GM19395 (cell line): ENCODE results near the gene CACTIN.
"Not testable (repeated sequence)": the region's sequence is repeated elsewhere in the genome, so short reads cannot be mapped to it uniquely, and the experiment has no call there.

Experiments used
- ATAC-seq: cut with Tn5 transposase; IDR thresholded peaks from one replicate; pipeline ENCODE4 v1.9.1; 2021; ENCODE audit warnings: mild to moderate bottlenecking, moderate library complexity; ENCODE audit not compliant: unreplicated experiment

The CACTIN gene

DNA sequence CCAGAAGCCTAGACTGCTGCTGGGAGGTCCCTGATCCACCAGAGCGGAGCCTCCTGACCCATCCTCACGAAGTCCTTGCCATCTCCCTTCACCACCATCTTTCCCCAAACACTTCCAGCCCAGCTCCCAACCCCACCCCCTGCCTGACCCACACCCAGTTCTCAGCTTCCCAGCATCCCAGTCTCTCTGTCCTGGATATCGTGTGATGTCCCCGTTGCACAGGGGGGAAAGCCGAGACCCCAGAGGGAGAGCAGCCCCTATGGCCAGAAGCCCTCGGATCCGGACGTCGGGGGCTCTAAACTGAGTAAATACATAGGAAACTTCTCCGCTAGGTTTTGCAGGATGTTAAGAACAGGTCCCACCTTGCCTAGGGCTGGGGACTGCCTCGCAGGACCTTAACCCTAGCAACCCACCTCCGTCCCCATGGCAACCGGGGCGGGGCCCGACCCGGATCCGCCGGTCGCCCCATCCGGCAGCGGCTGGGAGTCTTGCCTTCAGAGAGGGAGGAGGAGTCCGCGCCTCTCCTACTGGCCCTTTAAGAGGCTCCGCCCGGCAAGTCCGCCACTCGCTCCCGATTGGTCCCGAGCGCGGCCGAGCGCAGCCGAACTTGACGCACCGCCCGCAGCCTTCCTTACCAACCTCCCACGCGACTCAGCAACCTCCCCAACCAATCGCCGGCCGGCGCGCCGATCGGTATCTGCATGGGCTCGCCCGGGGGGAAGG lies 54.3 kb downstream of the CACTIN start:
- peak; percentile 89 for ATAC-seq

- ATAC-seq, result no peak
These were observed 56.0 kb downstream of the CACTIN start for GRCh38 chr19:3570606-3571011.

- ATAC-seq, result not testable (repeated sequence)
These were observed 56.5 kb downstream of the CACTIN start for GRCh38 chr19:3570042-3570441.

- ATAC-seq, result no peak
These were observed 61.5 kb downstream of the CACTIN start for GRCh38 chr19:3565139-3565538.

- ATAC-seq, result no peak
These were observed 62.7 kb downstream of the CACTIN start for GRCh38 chr19:3563709-3564524.
